ENCODE measurements around the gene DLST. TPM values are rescaled to one million over a fixed set of nuclear protein-coding genes. Genes with fewer than 3 reads are reported as not detected.

Gene DLST
- total and polyA plus RNA-seq, 9 donors: 41.0 to 100 (median 68.6) TPM

DNA sequence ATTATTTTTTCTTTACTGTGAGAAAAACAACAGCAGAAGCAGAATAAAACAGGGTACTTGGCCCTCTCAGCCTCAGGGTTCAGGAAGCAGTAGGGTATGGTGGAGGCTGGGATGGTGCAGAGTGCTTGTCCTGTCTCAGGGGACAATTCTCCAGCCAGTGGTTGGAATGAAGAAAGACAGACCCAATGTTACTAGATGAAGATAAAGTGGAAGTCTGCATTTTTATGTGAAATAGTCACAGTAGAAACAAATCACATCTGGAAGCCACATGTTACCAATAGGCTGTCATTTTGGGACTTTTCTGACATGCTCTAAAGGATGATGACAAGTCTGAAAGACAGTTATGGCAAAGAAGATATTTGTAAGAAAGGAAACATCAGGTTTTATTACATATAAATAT is 38.1 kb upstream of the DLST start:
- intact Hi-C loops (cut with DNase I): no loop called here
- Histone ChIP-seq H3K4me1 (ENCODE audit: insufficient read depth) (no peaks in the 10 kb centered on the region), H3K9me3 (no peaks in the 10 kb centered on the region), H3K36me3 (no peaks in the 10 kb centered on the region), H3K27me3 (no peaks in the 10 kb centered on the region), H3K4me3 (no peak overlapping the region), H3K27ac (no peak overlapping the region)
- no peak for DNase-seq
- TF ChIP-seq POLR2A (IDR thresholded peaks at IDR 0.05): no peak

DNA sequence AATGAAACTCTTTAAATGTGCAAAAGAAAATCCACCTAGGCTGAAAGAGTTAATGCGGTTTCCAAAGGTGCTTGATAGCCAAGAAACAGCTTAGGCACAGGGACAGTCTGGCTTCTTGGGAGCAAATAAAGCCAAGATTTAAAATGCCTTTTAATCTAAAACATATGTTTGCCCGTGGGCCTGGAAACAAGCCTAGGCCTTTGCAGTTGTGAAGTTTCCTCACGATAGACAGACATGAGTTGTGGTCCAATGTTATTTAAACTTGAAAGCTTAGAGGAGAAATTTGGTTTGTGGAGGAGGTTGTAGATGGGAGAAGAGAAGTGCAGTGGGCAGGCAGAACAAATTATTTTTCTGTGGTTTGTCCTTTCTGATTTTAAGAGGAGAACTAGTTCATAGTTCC is 35.5 kb upstream of the DLST start:
- WGBS, 3 donors: 22 to 23% (median 22%) methylated on average over 3 of the region's 3 CpGs
- DNase-seq: no peak
- Histone ChIP-seq H3K9me3 (no peaks in the 10 kb centered on the region), H3K27me3 (no peaks in the 10 kb centered on the region), H3K36me3 (no peaks in the 10 kb centered on the region), H3K4me3 (no peak overlapping the region), H3K27ac (no peak overlapping the region), H3K4me1 (ENCODE audit: insufficient read depth) (no peaks in the 10 kb centered on the region)
- TF ChIP-seq, protein P1, sequence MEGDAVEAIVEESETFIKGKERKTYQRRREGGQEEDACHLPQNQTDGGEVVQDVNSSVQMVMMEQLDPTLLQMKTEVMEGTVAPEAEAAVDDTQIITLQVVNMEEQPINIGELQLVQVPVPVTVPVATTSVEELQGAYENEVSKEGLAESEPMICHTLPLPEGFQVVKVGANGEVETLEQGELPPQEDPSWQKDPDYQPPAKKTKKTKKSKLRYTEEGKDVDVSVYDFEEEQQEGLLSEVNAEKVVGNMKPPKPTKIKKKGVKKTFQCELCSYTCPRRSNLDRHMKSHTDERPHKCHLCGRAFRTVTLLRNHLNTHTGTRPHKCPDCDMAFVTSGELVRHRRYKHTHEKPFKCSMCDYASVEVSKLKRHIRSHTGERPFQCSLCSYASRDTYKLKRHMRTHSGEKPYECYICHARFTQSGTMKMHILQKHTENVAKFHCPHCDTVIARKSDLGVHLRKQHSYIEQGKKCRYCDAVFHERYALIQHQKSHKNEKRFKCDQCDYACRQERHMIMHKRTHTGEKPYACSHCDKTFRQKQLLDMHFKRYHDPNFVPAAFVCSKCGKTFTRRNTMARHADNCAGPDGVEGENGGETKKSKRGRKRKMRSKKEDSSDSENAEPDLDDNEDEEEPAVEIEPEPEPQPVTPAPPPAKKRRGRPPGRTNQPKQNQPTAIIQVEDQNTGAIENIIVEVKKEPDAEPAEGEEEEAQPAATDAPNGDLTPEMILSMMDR (IDR thresholded peaks at IDR 0.05): no peak
- TF ChIP-seq POLR2A (IDR thresholded peaks at IDR 0.05) (no peak), EP300 (IDR thresholded peaks at IDR 0.05) (no peak)
- intact Hi-C loops (cut with DNase I): no loop called here

DNA sequence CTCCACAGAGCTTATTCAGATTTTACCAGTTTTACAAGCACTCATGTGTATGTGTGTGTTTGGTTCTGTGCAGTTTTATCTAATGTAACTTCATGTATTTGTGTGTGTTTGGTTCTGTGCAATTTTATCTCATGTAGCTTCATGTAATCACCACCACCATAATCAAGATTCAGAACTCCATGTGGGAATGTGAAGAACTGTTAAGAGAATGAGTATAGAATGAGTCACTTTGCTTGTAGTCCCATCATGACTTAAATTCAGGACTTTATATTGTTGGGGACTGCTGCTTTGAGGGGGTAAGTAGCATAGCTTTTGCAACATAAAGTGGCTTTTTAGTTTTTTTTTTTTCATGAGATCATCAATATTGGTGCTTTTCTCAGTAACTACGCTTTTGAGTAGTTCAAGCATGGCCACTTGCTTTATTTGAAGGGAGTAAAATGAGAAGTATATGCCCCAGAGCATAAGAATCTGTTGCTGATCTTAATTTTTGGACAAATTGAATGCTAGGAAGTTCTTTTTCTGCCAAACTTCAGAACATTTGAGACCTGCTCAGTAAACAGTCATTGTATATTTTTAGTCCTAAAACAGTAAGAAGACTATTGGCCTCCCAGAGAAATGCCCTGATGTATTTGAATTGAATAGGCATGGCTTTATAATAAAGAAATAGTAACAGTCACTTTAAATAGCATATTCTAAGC is 34.6 kb upstream of the DLST start:
- no peak overlapping the region for H3K27ac ChIP-seq
- DNase-seq: no peak
- H3K4me3 ChIP-seq: no peak overlapping the region
- WGBS, 3 donors: 96 to 98% (median 96%) methylated on average over 1 of the region's 1 CpG
- H3K36me3 ChIP-seq: no peaks in the 10 kb centered on the region
- H3K27me3 ChIP-seq: no peaks in the 10 kb centered on the region
- H3K9me3 ChIP-seq: no peaks in the 10 kb centered on the region
- no peaks in the 10 kb centered on the region for H3K4me1 ChIP-seq (ENCODE audit: insufficient read depth)
- TF ChIP-seq POLR2A (IDR thresholded peaks at IDR 0.05) (no peak), EP300 (IDR thresholded peaks at IDR 0.05) (no peak)
- TF ChIP-seq, protein P1 (IDR thresholded peaks at IDR 0.05): no peak
- intact Hi-C loops (cut with DNase I): no loop called here

DNA sequence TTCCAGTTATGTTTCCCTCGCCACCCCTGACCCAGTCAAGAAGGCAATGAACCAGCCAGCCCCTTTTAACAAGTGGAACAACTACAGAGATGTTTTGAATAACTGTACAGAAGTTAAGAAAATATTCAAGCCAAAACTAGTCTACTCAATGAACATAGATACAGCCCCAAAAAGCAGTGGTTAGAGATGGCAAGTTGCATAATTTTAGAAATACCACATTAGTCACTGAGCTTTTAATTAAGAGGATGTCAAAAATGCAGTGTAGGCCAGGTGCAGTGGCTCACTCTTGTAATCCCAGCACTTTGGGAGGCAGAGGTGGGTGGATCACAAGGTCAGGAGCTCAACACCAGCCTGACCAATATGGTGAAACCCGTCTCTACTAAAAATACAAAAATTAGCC is 32.9 kb upstream of the DLST start:
- H3K27me3 ChIP-seq: no peaks in the 10 kb centered on the region
- intact Hi-C loops (cut with DNase I): no loop called here
- DNase-seq: no peak
- H3K9me3 ChIP-seq: no peaks in the 10 kb centered on the region
- H3K27ac ChIP-seq: no peak overlapping the region
- H3K36me3 ChIP-seq: no peaks in the 10 kb centered on the region
- H3K4me1 ChIP-seq (ENCODE audit: insufficient read depth): peaks cover 5% of the 10 kb centered on the region
- H3K4me3 ChIP-seq: no peak overlapping the region
- WGBS, 3 donors: 21 to 53% (median 31%) methylated on average over 2 of the region's 2 CpGs
- TF ChIP-seq POLR2A (IDR thresholded peaks at IDR 0.05) (no peak), EP300 (IDR thresholded peaks at IDR 0.05) (no peak)
- TF ChIP-seq, protein P1 (IDR thresholded peaks at IDR 0.05): no peak

DNA sequence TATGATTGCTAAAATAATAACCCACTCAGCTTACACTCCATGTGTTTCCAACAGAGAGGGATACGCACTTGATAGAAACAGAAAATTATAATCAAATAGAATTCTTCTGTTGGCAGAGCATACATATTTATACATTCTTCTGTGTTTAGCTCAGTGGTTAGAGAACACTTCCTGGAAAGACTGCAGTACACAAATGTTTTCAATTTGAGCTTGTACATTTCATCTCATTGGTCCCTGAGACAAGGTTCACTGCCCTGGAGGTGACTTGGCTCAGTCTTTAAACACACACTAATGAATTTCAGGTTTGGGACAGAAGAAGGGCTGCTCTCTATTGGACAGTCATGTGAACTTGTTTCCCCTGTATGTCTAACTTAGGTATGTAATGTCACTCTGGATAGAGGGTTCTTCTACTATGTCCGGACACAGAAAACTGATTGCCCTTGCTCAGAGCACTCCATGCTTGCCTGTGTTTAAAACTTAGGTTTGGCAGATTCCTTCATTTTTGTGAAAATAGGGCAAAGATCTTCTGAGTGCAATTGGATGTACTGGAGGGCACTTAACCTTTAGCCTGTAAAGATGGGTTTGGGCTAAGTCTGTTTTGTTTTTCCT is 28.7 kb upstream of the DLST start:
- DNase-seq: no peak
- H3K9me3 ChIP-seq: no peaks in the 10 kb centered on the region
- 1 to 20% (median 9%) methylated on average over 2 of the region's 2 CpGs for WGBS, 3 donors
- intact Hi-C loops (cut with DNase I): no loop called here
- no peak overlapping the region for H3K4me3 ChIP-seq
- TF ChIP-seq, protein P1 (IDR thresholded peaks at IDR 0.05): no peak
- no peak for TF ChIP-seq EP300 (IDR thresholded peaks at IDR 0.05)
- TF ChIP-seq POLR2A (IDR thresholded peaks at IDR 0.05): no peak
- no peaks in the 10 kb centered on the region for H3K27me3 ChIP-seq
- no peak overlapping the region for H3K27ac ChIP-seq
- H3K4me1 ChIP-seq (ENCODE audit: insufficient read depth): peaks cover 10% of the 10 kb centered on the region
- no peaks in the 10 kb centered on the region for H3K36me3 ChIP-seq
